Suprapubic skin (tissue), 4 donors: ENCODE data around the gene NFIC.

Experiments used
- EP300 ChIP-seq: sonication (generic); formaldehyde crosslinking; IDR thresholded peaks from one replicate; pipeline ENCODE4 v1.6.1; 2017; ENCODE audit warnings: antibody characterized with exemption
- POLR2A ChIP-seq, 2 donors: fragments of 450-650 bp; IDR thresholded peaks; one replicate each; pipeline ENCODE4 v1.6.1; 2017; ENCODE audit warnings: antibody characterized with exemption in 2 of 2, mild to moderate bottlenecking in 2 of 2, moderate library complexity in 2 of 2
- POLR2AphosphoS5 ChIP-seq, 3 donors: sonication (generic); formaldehyde crosslinking; IDR thresholded peaks; one replicate each; pipeline ENCODE4 v1.6.1; 2017; ENCODE audit warnings: antibody characterized with exemption in 3 of 3
- TF ChIP-seq, protein P1 (sequence below), 2 donors: fragments of 200-600 bp in 1 of 2; fragments of 450-650 bp in 1 of 2; sonication (generic) in 1 of 2; IDR thresholded peaks; one replicate each; pipeline ENCODE4 v1.5.1; 2016 to 2019; ENCODE audit warnings: antibody characterized with exemption in 2 of 2, mild to moderate bottlenecking in 1 of 2, moderate library complexity in 1 of 2

DNA sequence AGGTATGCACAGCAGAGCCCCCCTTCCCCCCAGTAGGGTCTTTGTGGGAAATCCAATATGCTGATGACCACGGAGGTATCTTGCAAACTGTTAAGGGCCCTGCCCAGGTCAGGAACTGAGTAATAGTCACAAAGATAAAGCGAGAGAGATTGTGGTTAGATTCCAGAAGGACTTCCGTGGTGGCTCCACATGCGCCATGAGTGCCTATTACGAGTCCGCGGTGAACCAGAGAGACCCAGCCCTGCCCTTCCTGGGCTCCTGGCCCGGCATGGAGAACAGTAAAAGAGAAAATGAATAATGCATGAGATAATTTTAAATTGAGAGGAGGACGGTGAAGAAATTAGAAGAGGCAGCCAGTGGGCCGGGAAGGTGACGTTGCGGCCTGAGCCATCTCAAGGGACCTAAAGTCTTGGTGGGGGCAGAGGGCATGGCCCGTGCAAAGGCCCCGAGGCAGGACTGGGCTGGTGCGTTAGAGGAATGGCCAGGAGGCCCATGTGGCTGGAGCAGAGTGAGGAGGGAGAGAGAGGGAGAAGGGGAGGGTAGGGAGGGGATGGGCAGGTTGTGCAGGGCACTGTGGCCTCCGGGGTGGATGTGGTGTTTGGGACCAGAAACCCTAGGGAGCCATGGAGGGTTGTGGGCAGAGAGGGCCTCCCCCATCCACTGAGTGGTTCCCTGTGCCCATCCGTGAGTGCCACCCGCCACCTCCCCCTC lies 46.6 kb upstream of the NFIC start:
- TF ChIP-seq, protein P1, sequence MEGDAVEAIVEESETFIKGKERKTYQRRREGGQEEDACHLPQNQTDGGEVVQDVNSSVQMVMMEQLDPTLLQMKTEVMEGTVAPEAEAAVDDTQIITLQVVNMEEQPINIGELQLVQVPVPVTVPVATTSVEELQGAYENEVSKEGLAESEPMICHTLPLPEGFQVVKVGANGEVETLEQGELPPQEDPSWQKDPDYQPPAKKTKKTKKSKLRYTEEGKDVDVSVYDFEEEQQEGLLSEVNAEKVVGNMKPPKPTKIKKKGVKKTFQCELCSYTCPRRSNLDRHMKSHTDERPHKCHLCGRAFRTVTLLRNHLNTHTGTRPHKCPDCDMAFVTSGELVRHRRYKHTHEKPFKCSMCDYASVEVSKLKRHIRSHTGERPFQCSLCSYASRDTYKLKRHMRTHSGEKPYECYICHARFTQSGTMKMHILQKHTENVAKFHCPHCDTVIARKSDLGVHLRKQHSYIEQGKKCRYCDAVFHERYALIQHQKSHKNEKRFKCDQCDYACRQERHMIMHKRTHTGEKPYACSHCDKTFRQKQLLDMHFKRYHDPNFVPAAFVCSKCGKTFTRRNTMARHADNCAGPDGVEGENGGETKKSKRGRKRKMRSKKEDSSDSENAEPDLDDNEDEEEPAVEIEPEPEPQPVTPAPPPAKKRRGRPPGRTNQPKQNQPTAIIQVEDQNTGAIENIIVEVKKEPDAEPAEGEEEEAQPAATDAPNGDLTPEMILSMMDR (IDR thresholded peaks at IDR 0.05): no peak
- TF ChIP-seq POLR2A (IDR thresholded peaks at IDR 0.05) (no peak), EP300 (no peak), POLR2AphosphoS5 (IDR thresholded peaks at IDR 0.05) (no peak)
